Activated T-cell treated with anti-CD3 and anti-CD28 coated beads for 4 hours (primary cell): ENCODE results near the gene MESP2.
"Not testable (repeated sequence)": the region's sequence is repeated elsewhere in the genome, so short reads cannot be mapped to it uniquely, and the experiment has no call there.

Experiments used
- DNase-seq: peaks from one replicate; pipeline ENCODE4 v3.0.0-alpha.2; 2020

Gene MESP2

DNA sequence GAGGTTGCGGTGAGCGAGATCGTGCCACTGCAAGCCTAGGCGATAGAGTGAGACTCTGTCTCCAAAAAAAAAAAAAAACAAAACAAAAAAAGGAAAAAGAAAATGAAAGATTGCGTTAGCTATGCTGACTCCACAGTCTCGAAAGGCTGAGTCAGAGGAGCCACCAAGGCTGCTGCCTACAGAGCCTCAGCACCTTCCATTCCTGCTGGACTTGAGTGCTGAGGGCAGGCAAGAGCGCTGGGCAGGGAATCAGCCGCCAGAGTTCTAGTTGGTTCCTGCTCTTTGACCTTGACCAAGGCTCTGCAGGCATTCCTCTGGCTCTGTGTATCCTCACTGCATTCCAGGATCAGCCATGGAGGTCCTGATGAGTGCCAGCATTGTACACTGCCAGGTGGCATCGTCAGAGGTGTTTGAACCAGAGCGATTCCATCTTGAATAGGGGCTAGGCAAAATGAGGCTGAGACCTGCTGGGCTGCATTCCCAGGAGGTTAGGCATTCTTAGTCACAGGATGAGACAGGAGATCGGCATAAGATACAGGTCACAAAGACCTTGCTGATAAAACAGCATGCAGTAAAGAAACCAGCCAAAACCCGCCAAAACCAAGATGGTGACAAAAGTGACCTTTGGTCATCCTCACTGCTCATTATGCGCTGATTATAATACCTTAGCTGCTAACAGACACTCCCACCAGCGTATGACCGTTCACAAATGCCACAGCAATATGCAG, 5.9 kb downstream of the MESP2 start:
- DNase-seq: no peak

DNA sequence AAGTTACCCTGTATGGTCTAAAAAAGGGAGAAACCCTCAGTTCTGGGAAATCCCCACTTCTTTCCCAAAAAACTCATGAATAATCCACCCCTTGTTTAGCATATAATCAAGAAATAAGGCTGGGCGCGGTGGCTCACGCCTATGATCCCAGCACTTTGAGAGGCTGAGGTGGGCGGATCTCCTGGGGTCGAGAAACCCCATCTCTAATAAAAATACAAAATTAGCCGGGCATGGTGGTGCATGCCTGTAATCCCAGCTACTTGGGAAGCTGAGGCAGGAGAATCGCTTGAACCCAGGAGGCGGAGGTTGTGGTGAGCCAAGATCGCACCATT, 6.5 kb downstream of the MESP2 start:
- DNase-seq: not testable (repeated sequence)

DNA sequence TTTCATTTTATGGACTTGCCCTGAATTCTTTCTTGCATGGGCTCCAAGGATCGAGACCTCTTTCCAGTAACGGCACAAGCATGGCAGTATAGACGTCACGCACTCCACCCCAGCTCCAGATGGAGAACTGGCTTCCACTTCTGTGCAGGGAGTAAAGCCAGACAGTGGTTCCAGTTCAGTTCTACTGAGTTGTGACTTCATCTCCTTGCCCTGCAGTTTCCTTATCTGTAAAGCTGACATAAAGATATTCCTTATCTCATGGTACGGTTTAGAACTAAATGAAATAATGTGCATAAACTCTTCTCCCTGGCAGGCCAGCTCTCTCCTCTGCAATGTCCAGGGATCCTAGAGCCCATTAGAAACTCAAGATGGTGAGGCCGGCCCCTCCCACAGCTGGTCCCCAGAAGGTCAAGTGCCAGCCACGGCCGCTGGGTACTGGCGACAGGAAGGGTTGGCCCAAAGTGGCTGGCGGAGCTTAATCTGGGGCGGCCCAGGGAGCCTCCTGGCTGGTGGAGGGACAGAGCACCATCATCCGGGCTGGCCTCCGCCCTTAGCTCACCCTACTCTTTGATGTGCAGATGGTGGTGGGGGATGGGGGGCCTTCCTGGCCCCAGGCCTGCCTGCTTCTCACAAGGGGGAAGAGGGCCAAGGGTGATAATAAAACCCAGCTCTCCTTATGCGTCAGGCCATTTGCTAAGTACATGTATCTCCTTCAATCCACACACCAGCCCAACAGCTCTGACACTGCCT, 7.2 kb downstream of the MESP2 start:
- DNase-seq: no peak

DNA sequence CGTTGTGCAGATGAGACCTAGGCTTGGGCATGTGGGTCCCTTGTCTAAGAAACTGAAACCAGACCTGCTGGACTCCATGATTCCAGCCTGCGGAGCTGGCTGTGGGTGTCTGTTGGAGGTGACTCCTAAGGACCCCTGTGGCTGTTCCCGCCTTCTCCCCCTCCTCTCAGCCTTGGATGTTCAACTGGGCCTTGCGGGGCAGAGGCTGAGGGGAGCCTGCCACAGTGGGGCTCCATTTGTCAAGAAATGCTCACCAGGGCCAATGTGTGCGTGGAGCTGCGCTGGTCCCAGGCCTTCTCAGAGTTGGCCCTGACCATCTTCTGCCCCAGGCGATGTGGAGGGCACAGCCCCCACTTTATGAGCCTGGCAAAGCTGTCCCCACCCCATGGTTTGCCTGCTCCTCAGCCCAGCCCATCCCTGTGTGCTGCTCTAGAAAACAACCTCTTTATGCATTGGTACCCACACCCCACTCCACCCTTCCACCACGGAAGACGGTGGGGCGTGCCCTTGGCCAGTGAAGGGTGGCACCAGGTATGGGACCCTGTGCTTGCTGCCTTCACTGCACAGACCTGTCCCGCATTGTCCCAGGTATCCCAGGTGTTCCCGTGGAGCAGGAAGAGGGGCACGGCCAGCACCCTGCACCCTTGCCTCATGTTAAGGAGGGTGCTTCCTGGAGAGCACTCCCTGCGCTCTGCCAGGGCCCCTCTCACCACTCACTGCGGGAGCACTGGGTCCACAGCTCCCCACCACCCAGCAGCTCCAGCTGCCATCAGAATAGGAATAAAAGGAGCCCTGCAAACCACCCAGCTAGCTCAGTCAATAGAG, 7.9 kb downstream of the MESP2 start:
- no peak for DNase-seq

DNA sequence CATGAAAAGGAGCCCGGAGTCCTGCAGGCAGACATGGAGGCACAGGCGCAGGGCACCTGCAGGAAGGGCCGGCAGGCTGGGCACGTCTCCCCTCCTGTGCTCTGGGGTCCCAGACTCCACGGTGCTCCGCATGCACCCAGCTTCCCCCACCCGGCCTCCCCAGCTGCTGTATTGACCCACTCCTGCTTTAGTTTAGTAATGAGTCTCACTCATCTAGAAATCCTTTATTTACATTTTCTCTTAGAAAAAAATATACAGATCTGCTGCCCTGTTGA, 8.5 kb downstream of the MESP2 start:
- no peak for DNase-seq

DNA sequence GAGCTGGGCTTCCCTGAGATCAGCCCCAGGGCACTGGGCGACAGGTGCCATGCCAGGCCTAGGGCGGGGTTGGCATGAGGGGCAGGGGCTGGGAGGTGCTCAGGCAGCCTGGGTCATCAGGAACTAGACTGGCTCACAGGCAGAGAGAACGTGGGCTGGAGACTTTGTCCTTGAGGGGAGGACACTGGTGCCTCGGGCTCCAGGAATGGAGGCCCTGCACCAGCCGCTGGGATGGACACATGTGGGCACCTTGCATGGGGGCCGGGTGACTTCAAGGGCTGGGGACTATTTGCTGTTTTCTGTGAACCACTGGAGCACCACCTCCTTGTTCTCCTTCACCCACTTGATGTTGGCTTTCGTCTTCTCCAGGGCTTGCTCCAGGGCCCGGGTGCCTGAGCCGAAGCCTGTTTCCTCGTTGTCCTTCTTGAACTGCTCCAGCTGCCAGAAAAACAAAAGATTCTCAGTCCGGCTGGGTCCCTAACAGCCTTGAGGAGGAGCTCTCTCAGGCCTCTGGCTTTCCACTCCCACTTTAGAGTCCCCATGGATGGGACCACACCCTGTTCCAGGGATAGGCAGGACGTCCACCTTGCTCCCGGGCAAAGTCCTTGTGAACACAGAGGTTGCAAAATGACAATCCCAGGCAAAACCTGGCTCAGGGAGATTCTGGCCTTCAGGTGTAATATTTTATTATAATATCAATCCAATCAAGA, 9.1 kb downstream of the MESP2 start:
- no peak for DNase-seq

DNA sequence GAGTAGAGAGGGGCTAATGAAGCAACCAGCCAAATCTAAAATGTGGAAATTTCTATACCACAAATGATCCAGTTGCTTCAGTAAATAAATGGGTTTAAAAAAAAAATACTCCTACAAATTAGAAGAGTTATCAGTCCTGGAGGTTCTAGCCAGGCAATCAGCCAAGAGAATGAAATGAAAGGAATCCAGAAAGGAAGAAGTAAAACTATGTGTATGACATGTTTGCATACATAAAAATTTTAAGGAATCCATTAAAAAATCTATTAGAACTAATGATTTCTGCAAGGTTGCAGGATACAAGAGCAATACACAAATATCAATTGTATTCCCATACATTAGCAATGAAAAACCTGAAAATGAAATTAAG, 9.6 kb downstream of the MESP2 start:
- no peak for DNase-seq

DNA sequence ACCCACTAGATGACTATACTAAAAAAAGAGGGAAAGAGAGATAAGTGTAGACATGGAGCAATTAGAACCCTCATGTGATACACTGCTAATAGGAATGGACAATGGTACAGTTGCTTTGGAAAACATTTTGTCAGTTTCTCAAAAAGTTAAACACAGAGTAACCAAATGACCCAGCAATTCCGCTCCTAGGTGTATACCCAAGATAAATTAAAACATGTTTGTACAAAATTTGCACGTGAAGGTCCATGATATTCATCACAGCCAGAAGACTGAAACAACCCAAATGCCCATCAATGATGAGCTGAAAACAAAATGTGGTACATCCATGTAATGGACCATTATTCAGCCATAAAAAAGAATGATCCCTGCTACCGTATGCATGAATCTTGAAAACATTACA, 11.8 kb downstream of the MESP2 start:
- DNase-seq: no peak

DNA sequence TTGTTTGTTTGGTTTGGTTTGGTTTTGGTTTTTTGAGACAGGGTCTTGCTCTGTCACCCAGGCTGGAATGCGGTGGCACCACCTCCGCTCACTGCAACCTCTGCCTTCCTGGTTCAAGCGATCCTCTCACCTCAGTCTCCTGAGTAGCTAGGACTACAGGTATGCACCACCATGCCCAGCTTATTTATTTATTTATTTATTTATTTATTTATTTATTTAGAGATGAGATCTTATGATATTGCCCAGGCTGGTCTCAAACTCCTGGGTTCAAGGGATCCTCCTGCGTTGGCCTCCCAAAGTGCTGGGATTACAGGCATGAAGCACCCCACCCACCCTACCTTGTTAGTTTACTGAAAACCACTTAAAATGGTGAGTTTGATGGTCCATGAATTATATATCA, 12.5 kb downstream of the MESP2 start:
- not testable (repeated sequence) for DNase-seq

DNA sequence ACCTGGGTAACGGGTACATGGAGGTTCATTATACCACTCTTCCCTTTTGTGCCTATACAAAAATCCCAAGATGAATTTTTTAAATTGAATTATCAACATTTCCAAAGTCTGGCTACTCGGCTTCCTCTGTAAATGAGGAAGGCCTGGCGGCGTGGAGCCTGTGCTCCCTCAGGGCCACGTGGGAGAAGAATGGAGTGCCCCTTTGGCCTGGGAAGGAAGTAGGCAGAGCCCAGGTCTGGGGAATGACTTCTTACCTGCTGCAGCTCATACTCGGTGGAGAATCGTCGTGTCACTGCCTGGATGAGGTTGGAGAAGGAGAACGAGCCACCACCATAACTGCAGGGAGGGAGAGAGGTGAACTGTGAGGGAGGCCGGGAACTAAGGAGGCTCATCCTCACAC, 14.1 kb downstream of the MESP2 start:
- DNase-seq: no peak

DNA sequence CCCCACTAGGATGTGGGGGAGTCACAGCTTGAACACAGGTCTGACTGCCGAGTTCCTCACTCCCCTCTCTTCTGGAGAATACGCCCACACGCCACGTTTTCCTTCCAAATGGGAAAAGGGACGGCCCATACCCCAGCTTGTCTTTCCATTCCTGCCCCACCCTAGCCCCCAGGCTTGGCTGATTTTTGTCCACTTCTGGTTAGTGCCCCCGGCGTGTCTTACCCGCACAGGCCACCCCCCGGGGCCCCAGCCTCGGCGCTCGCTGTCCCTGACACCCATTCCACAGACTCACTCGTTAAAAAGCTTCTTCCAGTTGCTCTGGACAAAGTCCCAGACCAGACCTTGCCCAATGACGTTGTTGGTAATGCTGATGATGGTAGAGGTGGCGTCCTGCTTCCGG, 14.5 kb downstream of the MESP2 start:
- DNase-seq: no peak

DNA sequence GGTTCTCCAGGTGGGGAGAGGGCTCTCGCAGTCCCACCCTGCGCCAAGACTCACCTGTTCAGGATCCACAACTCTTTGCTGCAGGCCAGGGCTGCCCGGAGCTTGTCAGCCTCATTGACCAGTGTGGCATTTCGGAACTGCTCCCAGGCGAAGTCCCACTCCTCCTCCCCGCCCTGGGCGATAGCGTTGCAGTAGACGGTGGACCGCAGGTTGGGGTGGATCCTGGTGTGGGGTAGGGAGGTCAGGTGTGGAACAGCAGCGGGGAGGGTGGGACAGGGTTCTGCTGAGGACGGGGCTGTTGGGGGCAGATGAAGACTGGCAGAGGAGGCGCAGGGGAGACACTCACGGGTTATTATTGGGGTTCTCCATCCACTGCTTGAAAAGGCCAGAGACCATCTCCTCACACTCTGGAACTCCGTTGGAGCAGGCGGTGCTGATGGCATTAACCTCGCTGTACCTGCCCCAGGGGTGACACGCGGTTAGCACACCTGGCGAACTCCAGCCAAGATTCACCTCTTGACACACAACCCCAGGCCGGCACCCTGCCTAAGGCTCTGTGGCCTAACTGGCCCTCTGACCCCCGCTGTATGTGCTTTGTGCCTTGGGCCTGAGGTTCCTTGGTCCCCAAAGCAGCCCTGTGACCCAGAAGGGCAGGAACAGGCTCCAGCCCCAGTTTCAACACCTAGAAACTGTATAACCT, 16.1 kb downstream of the MESP2 start:
- no peak for DNase-seq

DNA sequence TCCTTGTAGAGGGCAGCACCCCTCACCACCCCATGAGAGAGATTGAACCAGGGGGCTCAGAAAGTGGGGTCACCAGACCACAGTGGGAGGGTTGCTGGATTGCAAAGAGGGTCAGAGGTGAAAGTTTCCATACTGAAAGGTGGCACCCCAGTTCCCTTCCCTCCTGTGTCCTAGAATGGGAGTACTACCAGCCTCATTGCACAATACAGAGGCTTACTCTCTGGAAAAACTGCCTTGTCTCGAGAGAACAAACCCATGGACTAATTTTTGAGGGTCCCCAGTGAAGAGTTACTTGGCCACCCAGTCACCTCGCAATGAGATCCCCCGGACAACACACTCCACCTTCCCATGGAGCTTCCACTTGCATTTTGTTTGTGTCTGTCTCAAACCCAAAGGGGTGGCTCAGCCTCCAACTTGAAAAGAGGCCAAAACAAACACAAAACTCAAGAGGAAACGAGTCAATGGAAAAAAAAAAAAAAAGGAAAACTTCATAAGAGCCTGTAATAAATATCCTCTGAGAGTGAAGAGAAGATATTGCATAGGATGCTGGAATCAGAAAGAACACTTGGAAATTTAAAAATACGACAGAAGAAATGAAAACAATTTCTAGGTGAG, 18.6 kb downstream of the MESP2 start:
- no peak for DNase-seq

DNA sequence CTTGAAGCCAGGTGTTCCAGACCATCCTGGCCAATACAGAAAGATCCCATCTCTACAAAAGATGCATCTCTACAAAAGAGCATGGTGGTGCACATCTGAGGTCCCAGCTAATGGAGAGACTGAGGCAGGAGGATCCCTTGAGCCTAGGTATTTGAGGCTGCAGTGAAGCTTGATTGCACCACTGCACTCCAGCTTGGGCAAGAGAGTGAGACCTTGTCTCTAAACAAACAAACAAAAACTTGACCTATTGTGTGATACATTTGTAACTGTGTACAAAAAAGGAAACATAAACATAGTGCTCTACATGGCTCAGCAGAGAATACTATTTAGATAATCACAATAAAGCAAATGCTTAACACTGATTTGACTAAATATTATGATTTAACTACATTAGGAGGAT, 19.9 kb downstream of the MESP2 start:
- no peak for DNase-seq

DNA sequence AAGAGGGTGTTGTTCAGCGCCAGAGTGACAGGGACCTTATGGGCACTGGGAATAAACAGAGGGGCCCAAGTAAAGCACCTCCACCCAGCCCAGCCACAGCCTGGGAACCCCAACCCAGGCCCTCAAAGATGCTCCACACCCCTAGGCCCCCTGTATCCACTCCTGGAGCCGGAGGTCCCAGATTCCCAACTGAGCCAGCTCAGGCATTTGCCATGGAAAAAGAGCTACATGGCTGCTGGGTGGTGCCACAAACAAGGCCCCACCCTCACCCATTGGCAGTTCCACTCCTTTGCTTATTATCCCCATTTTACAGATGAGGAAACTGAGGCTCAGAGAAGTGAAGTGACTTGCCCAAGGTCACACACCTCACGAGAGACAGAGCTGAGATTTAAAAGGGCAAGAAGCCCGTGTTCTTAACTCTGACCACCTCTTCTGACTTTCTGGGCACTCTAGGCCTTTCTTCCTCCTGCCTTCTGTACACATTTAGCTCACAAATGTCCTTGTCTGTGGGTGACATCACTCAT, 21.6 kb downstream of the MESP2 start:
- no peak for DNase-seq

DNA sequence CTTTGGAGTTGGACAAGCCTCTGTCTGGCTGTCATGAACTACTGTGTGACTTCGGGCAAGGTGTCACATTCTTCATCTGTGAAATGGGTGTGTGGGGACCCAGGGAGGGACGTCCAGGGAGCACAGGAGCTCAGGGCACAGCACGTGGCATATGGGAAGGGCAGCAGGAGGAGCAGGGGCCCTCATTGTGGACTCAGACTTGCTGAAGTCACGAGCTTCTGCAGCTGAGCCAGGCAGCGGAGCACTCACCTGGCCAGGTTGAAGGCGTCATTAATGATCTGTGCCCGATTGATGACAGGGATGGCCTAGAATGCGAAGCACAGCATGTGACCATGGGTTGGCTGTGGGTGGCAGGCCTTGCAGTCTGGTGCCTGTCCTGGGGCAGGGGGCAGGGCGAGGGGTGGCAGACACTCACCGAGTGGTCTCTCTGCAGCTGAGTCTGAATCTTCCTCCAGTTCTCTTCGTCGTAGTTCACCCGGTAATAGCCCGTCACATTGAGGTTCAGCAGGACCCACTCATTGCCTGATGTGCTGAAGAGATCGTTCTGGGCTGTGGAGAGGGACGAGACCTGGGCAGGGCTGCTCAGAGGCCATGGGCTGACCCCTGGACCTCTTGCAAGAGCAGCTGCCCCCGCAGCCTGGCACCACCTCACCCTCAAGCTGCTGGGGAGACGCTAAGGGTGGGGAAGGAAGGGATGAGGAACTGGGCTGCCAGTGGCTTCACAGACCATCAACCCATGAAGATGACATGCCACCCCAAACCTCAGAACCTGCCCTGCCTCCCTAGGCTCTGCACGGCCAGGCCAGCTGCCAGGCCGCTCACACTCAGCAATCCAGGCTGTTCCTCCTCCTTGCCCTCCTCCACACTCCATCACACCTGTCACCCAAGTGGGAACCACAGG, 23.1 kb downstream of the MESP2 start:
- no peak for DNase-seq

DNA sequence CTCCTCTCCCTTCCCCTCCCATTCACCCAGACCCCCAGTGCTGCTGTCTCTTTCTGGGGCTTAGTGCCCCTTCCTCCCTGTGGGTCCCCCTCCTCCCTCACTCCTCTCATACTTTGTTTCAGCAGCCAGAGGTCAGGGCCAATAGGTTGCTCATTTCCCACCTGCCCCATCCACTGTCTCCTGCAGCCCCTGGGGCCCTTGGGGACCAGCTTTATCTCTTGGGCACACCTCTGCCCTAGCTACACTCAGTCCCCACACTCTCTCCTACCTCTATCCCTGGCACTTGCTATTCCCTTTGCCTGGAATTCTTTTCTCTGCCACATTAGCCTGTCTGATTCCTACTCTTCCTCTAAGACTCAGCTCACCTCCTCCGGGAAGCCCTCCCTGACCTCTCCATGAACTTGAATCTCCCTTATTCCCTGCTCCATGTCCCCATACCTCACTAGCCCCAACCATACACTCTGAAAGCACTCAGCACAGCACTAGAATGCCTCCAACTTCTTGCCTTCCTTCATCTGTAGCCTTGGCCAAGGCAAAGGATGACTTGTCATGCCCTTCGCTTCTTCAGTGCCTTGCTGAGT, 23.9 kb downstream of the MESP2 start:
- DNase-seq: no peak

DNA sequence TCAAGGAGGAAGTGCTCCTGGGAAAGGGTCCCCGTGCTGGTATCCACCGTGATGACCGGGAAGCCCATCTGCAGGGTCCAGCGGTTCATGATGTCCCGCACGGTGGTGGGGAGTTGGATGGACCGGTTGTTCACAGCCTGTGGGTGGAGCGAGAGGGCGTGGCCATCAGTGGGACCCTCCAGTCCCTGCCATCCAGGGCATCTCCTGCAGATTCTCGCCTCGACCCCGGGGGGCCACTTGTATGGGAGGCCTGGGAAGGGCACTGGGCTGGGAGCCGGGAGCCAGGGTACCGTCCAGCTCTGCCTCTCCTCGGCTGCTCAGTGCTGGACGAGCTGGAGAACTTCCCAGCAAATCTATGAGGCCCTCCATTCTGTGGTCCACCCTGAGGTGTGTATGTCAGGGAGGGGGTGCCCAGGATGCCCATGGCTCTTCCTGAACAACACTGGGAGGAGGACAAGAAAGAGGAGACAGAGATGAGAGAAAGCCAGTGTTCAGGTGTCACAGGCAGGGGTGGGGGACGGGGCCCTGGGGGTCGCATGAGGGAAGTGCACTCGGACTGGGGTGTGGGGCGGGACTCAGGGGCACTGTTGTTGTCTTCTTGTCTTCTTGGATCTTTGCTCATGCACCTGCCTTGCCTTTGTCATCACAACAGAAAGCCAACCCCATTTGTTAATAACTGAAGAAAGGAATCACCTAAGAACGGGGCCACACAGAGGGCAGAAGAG, 25.5 kb downstream of the MESP2 start:
- DNase-seq: no peak

DNA sequence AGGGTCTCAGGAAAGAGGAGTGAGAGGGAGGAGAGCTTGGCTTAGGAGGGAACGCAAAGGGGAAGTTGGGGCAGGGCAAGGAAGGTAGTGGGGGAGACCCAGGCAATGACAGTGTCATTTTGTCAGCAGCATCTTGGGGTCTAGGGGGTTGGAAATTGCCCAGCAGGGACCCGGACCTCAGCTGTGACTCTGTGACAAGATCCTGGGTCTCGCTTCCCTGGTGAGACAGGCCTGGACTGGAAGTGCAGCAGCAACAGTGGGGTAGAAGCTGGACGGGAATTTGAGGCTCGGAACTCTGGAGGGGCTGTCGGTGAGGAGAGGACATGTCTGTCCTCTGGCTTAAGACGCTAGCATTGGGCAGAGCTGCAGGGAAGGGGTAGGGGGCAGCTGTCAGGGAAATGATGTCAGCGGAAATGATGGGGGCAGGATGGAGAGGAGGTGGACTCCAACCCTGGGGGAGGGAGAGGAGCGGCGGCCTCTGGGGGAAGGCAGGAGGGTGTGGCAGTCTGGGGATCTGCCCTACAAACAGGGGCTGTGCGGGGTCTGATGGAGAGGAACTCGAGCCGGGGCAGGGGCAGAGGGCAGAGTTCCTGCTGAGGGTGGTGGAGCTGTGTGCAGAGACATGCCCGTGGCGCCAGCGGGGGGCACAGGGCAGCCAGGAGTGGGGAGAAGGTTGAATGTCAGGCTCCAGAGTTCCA, 26.2 kb downstream of the MESP2 start:
- DNase-seq: no peak
